ENCODE measurements around the gene DNMT3B.
A peak's percentile ranks its signal among the peaks of the same experiment; 100 is the strongest.

Gene DNMT3B

DNA sequence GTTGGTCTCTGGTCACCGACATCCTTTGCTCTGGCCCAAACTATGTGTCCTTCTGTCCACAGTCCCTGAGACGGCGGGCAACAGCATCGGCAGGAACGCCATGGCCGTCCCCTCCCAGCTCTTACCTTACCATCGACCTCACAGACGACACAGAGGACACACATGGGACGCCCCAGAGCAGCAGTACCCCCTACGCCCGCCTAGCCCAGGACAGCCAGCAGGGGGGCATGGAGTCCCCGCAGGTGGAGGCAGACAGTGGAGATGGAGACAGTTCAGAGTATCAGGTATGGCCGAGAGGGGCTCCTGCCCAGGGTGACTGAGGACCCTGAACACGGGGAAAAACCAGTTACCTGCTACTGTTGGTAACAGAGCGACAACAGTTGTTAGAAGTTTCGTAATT, 25.0 kb downstream of the DNMT3B start:
- no peak for TF ChIP-seq MYC (IDR thresholded peaks at IDR 0.05; ENCODE audit: low read depth, low read length)
- TF ChIP-seq, protein P1, sequence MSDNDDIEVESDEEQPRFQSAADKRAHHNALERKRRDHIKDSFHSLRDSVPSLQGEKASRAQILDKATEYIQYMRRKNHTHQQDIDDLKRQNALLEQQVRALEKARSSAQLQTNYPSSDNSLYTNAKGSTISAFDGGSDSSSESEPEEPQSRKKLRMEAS (IDR thresholded peaks at IDR 0.05; ENCODE audit: low read depth, low read length), result no peak
- no peak for TF ChIP-seq POLR2A (IDR thresholded peaks at IDR 0.05; ENCODE audit: extremely low read depth, insufficient read length)
- TF ChIP-seq, protein P2, sequence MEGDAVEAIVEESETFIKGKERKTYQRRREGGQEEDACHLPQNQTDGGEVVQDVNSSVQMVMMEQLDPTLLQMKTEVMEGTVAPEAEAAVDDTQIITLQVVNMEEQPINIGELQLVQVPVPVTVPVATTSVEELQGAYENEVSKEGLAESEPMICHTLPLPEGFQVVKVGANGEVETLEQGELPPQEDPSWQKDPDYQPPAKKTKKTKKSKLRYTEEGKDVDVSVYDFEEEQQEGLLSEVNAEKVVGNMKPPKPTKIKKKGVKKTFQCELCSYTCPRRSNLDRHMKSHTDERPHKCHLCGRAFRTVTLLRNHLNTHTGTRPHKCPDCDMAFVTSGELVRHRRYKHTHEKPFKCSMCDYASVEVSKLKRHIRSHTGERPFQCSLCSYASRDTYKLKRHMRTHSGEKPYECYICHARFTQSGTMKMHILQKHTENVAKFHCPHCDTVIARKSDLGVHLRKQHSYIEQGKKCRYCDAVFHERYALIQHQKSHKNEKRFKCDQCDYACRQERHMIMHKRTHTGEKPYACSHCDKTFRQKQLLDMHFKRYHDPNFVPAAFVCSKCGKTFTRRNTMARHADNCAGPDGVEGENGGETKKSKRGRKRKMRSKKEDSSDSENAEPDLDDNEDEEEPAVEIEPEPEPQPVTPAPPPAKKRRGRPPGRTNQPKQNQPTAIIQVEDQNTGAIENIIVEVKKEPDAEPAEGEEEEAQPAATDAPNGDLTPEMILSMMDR (IDR thresholded peaks at IDR 0.05; ENCODE audit: low read depth, low read length), result no peak
- H3K4me3 ChIP-seq (ENCODE audit: low read depth, low read length), result no peak overlapping the region
- no peak for DNase-seq (ENCODE audit: low read depth)

DNA sequence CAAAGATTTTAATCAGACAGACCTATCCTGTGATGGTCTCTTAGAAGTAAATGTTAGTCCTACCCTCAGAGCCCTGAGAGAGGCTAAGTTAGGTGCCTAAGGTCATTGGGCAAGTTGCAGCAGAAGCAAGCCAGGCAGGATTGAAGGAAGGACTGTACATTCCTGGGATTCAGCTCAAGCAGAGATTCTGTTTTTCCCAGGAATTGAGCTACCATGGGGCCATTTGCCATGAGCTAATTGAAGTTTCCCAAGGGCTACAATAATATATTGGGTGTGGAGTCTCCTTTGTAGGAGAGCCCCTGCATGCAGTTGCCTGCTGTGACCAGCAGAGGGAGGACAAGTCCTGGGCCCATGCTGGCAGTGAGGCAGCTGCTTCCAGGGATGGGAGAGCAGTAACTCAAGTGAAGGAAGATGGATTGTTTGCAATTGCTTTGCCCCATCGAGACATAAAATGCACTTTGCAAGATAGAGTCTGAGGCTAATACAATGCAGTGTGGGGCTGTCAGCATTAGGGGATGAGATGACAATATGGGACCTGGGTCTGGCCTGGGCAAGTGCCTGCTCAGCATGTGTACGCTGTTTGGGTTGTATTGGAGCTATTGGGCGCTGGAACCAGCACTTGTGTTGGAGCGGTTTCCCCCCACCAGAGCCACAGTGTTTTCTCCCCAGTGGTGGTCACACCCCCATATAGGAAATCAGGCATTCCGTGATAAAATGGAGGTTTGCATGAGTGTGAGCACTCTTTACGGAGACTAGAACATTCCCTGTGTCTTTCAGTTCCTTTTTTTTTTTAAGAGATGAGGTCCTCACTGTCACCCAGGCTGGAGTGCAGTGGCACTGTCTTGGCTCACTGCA, 27.9 kb downstream of the DNMT3B start:
- DNase-seq (ENCODE audit: low read depth), result peak; percentile 77
- H3K4me3 ChIP-seq (ENCODE audit: low read depth, low read length), result no peak overlapping the region
- peak; percentile 59 for TF ChIP-seq MYC (IDR thresholded peaks at IDR 0.05; ENCODE audit: low read depth, low read length)
- no peak for TF ChIP-seq POLR2A (IDR thresholded peaks at IDR 0.05; ENCODE audit: extremely low read depth, insufficient read length)
- TF ChIP-seq, protein P1 (IDR thresholded peaks at IDR 0.05; ENCODE audit: low read depth, low read length), result peak; percentile 66
- TF ChIP-seq, protein P2 (IDR thresholded peaks at IDR 0.05; ENCODE audit: low read depth, low read length), result peak; percentile 99

DNA sequence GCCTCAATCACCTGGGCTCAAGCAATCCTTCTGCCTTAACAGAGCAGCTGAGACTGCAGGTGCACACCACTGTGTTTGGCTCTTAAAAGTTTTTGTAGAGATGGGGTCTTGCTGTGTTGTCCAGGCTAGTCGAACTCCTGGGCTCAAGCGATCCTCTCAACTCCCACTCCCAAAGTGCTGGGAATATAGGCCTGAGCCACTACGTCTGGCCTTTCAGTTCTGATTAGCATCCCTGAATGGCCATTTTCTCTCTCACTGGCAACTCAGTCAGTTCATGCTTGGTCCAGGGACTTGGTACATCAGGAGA, 28.5 kb downstream of the DNMT3B start:
- H3K4me3 ChIP-seq (ENCODE audit: low read depth, low read length), result no peak overlapping the region
- no peak for DNase-seq (ENCODE audit: low read depth)
- TF ChIP-seq, protein P1 (IDR thresholded peaks at IDR 0.05; ENCODE audit: low read depth, low read length), result no peak
- TF ChIP-seq, protein P2 (IDR thresholded peaks at IDR 0.05; ENCODE audit: low read depth, low read length), result no peak
- TF ChIP-seq POLR2A (IDR thresholded peaks at IDR 0.05; ENCODE audit: extremely low read depth, insufficient read length) (no peak), MYC (IDR thresholded peaks at IDR 0.05; ENCODE audit: low read depth, low read length) (no peak)

DNA sequence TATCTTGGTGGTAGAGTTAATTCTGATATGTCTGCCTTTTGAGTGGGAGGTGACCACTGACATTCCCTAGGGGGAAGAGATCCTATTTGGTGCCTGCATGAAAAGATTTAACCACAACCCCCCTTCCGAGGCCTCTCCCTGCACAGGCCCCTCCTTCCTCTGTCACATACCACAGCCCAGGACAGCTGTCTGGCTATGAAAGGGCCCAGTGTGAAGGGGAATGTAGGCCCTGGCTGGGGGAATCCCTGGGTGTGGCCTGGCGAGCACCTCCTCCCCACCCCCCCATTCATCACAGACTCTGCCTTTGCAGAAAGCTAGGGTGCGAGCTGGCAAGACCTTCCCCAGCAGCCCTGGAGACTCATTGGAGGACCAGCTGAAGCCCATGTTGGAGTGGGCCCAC, 30.1 kb downstream of the DNMT3B start:
- TF ChIP-seq, protein P2 (IDR thresholded peaks at IDR 0.05; ENCODE audit: low read depth, low read length), result no peak
- TF ChIP-seq MYC (IDR thresholded peaks at IDR 0.05; ENCODE audit: low read depth, low read length) (no peak), POLR2A (IDR thresholded peaks at IDR 0.05; ENCODE audit: extremely low read depth, insufficient read length) (no peak)
- TF ChIP-seq, protein P1 (IDR thresholded peaks at IDR 0.05; ENCODE audit: low read depth, low read length), result no peak
- no peak overlapping the region for H3K4me3 ChIP-seq (ENCODE audit: low read depth, low read length)
- peak; percentile 87 for DNase-seq (ENCODE audit: low read depth)

DNA sequence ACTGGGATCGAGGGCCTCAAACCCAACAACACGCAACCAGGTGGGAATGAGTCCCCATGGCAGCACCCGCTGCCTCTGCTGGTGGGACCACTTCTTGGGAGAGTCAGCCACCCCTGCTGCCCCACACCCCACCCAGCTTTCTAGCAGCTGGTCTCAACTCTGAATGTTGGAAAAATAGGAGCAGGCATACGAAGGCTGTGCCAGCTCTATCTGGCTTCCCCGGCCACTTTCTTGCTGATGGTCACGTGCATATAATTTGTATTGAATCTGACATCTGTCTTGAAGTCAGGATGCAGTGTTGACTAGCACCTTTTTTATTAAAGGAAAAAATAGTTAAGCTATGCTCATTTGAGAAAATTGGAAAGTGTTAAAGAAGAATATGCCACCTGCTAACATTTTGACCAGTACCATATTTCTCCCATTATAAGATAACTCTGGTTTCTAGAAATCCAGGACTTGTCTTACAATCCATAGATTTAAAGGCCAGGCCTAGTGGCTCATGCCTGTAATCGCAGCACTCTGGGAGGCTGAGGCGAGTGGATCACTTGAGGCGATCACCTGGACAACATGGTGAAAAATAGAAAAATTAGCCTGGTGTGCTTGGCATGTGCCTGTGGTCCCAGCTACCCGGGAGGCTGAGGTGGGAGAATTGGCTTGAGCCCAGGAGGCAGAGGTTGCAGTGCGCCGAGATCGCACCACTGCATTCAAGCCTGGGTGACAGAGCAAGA, 30.7 kb downstream of the DNMT3B start:
- DNase-seq (ENCODE audit: low read depth), result no peak
- H3K4me3 ChIP-seq (ENCODE audit: low read depth, low read length), result no peak overlapping the region
- TF ChIP-seq POLR2A (IDR thresholded peaks at IDR 0.05; ENCODE audit: extremely low read depth, insufficient read length) (no peak), MYC (IDR thresholded peaks at IDR 0.05; ENCODE audit: low read depth, low read length) (no peak)
- TF ChIP-seq, protein P1 (IDR thresholded peaks at IDR 0.05; ENCODE audit: low read depth, low read length), result no peak
